NB4 (cell line): ENCODE measurements around the gene ZNF488.

Source experiments
- CTCF ChIP-seq: IDR thresholded peaks from one replicate; pipeline ENCODE4 v1.5.1; 2012; ENCODE audit warnings: low read depth, low read length
- MYC ChIP-seq: IDR thresholded peaks from 2 replicates; pipeline ENCODE4 v1.6.1; 2011; ENCODE audit warnings: low read depth, low read length
- POLR2A ChIP-seq: IDR thresholded peaks from 2 replicates; pipeline ENCODE4 v1.6.1; 2011; ENCODE audit warnings: mild to moderate bottlenecking; ENCODE audit not compliant: insufficient read length; ENCODE audit errors: extremely low read depth

- TF ChIP-seq CTCF (no peak), POLR2A (no peak), MYC (no peak)
Observed at GRCh38 chr10:47405857-47406547, 21.9 kb upstream of the ZNF488 start.
